Liver (tissue), 9 donors: ENCODE data around the gene TP53TG5. TPM values are rescaled to one million over a fixed set of nuclear protein-coding genes. Genes with fewer than 3 reads are reported as not detected.

Source experiments
- DNase-seq: peaks from one replicate; pipeline ENCODE4 v3.0.0-alpha.2; 2017; ENCODE audit warnings: low spot score
- H3K27ac ChIP-seq, 2 donors: one replicate each; pipeline ENCODE4 v1.7.0; 2013; ENCODE audit warnings: inconsistent platforms in 2 of 2, low read length in 2 of 2, control low read depth in 1 of 2, low read depth in 1 of 2, mild to moderate bottlenecking in 1 of 2
- H3K27me3 ChIP-seq, 4 donors: one replicate each; pipeline versions ENCODE4 v1.6.1 to v1.7.0; 2013; ENCODE audit warnings: low read length in 3 of 4, inconsistent platforms in 1 of 4, mild to moderate bottlenecking in 1 of 4, moderate library complexity in 1 of 4; ENCODE audit not compliant: control insufficient read depth in 4 of 4, insufficient read depth in 4 of 4
- H3K36me3 ChIP-seq, 4 donors: one replicate each; pipeline versions ENCODE4 v1.6.1 to v1.7.0; 2013; ENCODE audit warnings: low read length in 3 of 4, mild to moderate bottlenecking in 3 of 4, low read depth in 1 of 4, moderate library complexity in 1 of 4; ENCODE audit not compliant: control insufficient read depth in 4 of 4, insufficient read depth in 3 of 4
- H3K4me1 ChIP-seq, 4 donors: one replicate each; pipeline versions ENCODE4 v1.6.1 to v1.7.0; 2013; ENCODE audit warnings: low read length in 3 of 4, mild to moderate bottlenecking in 3 of 4, moderate library complexity in 1 of 4; ENCODE audit not compliant: control insufficient read depth in 4 of 4, insufficient read depth in 4 of 4
- H3K4me3 ChIP-seq, 3 donors: one replicate each; pipeline versions ENCODE4 v1.6.1 to v1.7.0; 2013; ENCODE audit warnings: low read length in 3 of 3, control low read depth in 1 of 3, low read depth in 1 of 3, mild to moderate bottlenecking in 1 of 3
- H3K9ac ChIP-seq, 2 donors: one replicate each; pipeline ENCODE4 v1.7.0; 2013; ENCODE audit warnings: low read length in 2 of 2, mild to moderate bottlenecking in 2 of 2, moderate library complexity in 2 of 2, control low read depth in 1 of 2, low read depth in 1 of 2
- H3K9me3 ChIP-seq, 4 donors: one replicate each; pipeline versions ENCODE4 v1.6.1 to v1.7.0; 2013; ENCODE audit warnings: low read length in 3 of 4; ENCODE audit not compliant: control insufficient read depth in 4 of 4
- ATF3 ChIP-seq: IDR thresholded peaks from 2 replicates; pipeline ENCODE4 v1.6.1; 2016; ENCODE audit warnings: antibody characterized with exemption
- EGR1 ChIP-seq, 2 donors: IDR thresholded peaks; 2 replicates each; pipeline ENCODE4 v1.6.1; 2016 to 2018; ENCODE audit warnings: antibody characterized with exemption in 2 of 2, low read depth in 2 of 2
- FOXA1 ChIP-seq: IDR thresholded peaks from 2 replicates; pipeline ENCODE4 v1.6.1; 2016; ENCODE audit warnings: antibody characterized with exemption
- FOXA2 ChIP-seq: IDR thresholded peaks from 2 replicates; pipeline ENCODE4 v1.6.1; 2016; ENCODE audit warnings: antibody characterized with exemption
- GABPA ChIP-seq, 2 donors: IDR thresholded peaks in 1 of 2; conservative IDR thresholded peaks in 1 of 2; 2 replicates each; pipeline ENCODE4 v1.6.1; 2016; ENCODE audit warnings: antibody characterized with exemption in 2 of 2, mild to moderate bottlenecking in 1 of 2, moderate library complexity in 1 of 2
- HNF4A ChIP-seq, 2 donors: conservative IDR thresholded peaks; 2 replicates each; pipeline ENCODE4 v1.6.1; 2016; ENCODE audit warnings: antibody characterized with exemption in 2 of 2, mild to moderate bottlenecking in 2 of 2
- HNF4G ChIP-seq: IDR thresholded peaks from 2 replicates; pipeline ENCODE4 v1.6.1; 2016; ENCODE audit warnings: antibody characterized with exemption
- JUND ChIP-seq, 2 donors: IDR thresholded peaks; 2 replicates each; pipeline ENCODE4 v1.6.1; 2016; ENCODE audit warnings: antibody characterized with exemption in 2 of 2
- NR2F2 ChIP-seq: IDR thresholded peaks from 2 replicates; pipeline ENCODE4 v1.6.1; 2016; ENCODE audit warnings: antibody characterized with exemption
- RAD21 ChIP-seq, 2 donors: IDR thresholded peaks; 2 replicates each; pipeline ENCODE4 v1.6.1; 2016; ENCODE audit warnings: antibody characterized with exemption in 2 of 2, mild to moderate bottlenecking in 2 of 2
- RXRA ChIP-seq, 2 donors: IDR thresholded peaks; 2 replicates each; pipeline ENCODE4 v1.6.1; 2017 to 2018; ENCODE audit warnings: antibody characterized with exemption in 2 of 2, mild to moderate bottlenecking in 1 of 2
- SP1 ChIP-seq: IDR thresholded peaks from 2 replicates; pipeline ENCODE4 v1.6.1; 2018; ENCODE audit warnings: antibody characterized with exemption, mild to moderate bottlenecking
- TAF1 ChIP-seq: conservative IDR thresholded peaks from 2 replicates; pipeline ENCODE4 v1.6.1; 2016; ENCODE audit warnings: antibody characterized with exemption, mild to moderate bottlenecking
- YY1 ChIP-seq: IDR thresholded peaks from 2 replicates; pipeline ENCODE4 v1.6.1; 2016; ENCODE audit warnings: antibody characterized with exemption, mild to moderate bottlenecking
- ZBTB33 ChIP-seq: IDR thresholded peaks from 2 replicates; pipeline ENCODE4 v1.6.1; 2016; ENCODE audit warnings: antibody characterized with exemption
- WGBS: extraction: QIAGEN DNeasy Blood & Tissue Kit; methylation state at CpG from one replicate; pipeline ENCODE4 v1.1.7; 2013; 5-methylcytosine and 5-hydroxymethylcytosine counted together
- polyA plus RNA-seq, 2 donors: library from polyadenylated mRNA; stranded (reverse) in 1 of 2; unstranded in 1 of 2; fragments of 200-250 nt in 1 of 2; fragments of >200 nt in 1 of 2; fragmentation: Nextera tagmentation in 1 of 2; extraction: Ambion mirVana in 1 of 2; gene quantifications; one replicate each; pipeline versions ENCODE4 v1.2.1 to v1.2.3, GENCODE V29; 2013 to 2015
- total RNA-seq, 2 donors: library from RNA; depleted of rRNA; stranded (reverse); fragments of >200 nt; gene quantifications; one replicate each; pipeline ENCODE4 v1.2.3, GENCODE V29; 2014
- TF ChIP-seq, protein P1 (sequence below): fragments of 150-350 bp; IDR thresholded peaks from 2 replicates; pipeline ENCODE4 v1.5.1; 2017; ENCODE audit warnings: improper control_type of control experiment, low read depth, low read length; ENCODE audit not compliant: missing input control
- TF ChIP-seq, protein P2 (sequence below): IDR thresholded peaks from 2 replicates; pipeline ENCODE4 v1.6.1; 2016; ENCODE audit warnings: antibody characterized with exemption
- donor health status: healthy.
- donor health status: healthy.
- donor health status: healthy.
- donor health status: healthy.
- donor health status: healthy.

The TP53TG5 gene
- total and polyA plus RNA-seq, 4 donors: not detected

GRCh38 chr20:45329497-45330319 lies 48.4 kb downstream of the TP53TG5 start:
- peak; percentile 7 for TF ChIP-seq SP1
- TF ChIP-seq RAD21 (IDR thresholded peaks at IDR 0.05): peak in 1 of 2 donors; percentile 9
- no peak for TF ChIP-seq TAF1
- Histone ChIP-seq H3K4me3 (no peak overlapping the region), H3K36me3 (peaks cover 21 to 77% (median 63%) of the 10 kb centered on the region in 4 donors), H3K9me3 (no peaks in the 10 kb centered on the region), H3K9ac (no peak overlapping the region), H3K27me3 (no peaks in the 10 kb centered on the region), H3K4me1 (peaks cover 0 to 7% (median 1%) of the 10 kb centered on the region in 4 donors), H3K27ac (no peak overlapping the region)
- 53% methylated on average over 7 of the region's 7 CpGs for WGBS
- no peak for DNase-seq

- no peak overlapping the region for H3K4me3 ChIP-seq
- H3K9me3 ChIP-seq: no peaks in the 10 kb centered on the region
- H3K9ac ChIP-seq: no peak overlapping the region
- H3K27me3 ChIP-seq: no peaks in the 10 kb centered on the region
- WGBS: 94% methylated on average over 4 of the region's 4 CpGs
- no peak for DNase-seq
- H3K36me3 ChIP-seq: peaks cover 21 to 76% (median 60%) of the 10 kb centered on the region in 4 donors
- no peak for TF ChIP-seq ZBTB33
- TF ChIP-seq NR2F2: no peak
- TF ChIP-seq RXRA (IDR thresholded peaks at IDR 0.05): no peak
- TF ChIP-seq FOXA1: no peak
- TF ChIP-seq ATF3: no peak
- TF ChIP-seq, protein P1, sequence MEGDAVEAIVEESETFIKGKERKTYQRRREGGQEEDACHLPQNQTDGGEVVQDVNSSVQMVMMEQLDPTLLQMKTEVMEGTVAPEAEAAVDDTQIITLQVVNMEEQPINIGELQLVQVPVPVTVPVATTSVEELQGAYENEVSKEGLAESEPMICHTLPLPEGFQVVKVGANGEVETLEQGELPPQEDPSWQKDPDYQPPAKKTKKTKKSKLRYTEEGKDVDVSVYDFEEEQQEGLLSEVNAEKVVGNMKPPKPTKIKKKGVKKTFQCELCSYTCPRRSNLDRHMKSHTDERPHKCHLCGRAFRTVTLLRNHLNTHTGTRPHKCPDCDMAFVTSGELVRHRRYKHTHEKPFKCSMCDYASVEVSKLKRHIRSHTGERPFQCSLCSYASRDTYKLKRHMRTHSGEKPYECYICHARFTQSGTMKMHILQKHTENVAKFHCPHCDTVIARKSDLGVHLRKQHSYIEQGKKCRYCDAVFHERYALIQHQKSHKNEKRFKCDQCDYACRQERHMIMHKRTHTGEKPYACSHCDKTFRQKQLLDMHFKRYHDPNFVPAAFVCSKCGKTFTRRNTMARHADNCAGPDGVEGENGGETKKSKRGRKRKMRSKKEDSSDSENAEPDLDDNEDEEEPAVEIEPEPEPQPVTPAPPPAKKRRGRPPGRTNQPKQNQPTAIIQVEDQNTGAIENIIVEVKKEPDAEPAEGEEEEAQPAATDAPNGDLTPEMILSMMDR: no peak
- TF ChIP-seq SP1: no peak
- no peak for TF ChIP-seq TAF1
- no peak for TF ChIP-seq HNF4A (conservative IDR thresholded peaks at IDR 0.05)
- H3K27ac ChIP-seq: no peak overlapping the region
- H3K4me1 ChIP-seq: peaks cover 0 to 7% (median 1%) of the 10 kb centered on the region in 4 donors
These were observed 49.7 kb downstream of the TP53TG5 start for GRCh38 chr20:45328451-45328850.

DNA sequence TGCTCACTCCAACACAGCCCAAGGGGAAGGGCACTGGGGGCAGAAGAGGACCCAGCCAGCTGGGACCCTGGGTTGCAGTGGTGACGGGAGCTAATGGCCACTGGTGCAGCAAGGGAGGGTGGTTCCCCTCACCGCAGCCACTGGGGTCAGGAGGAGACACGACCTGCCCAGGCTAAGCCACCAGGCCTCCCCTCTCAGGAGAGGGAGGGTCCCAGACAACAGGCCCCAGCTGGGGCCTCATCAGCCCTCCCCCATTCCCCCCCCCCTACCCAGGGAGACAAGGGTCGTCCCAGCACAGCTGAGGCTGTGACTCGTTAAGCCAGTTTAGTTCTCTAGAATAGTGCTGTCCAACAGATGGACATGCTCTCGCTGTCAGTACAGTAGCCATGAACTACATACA lies 52.8 kb downstream of the TP53TG5 start:
- peaks cover 0 to 2% (median under 1%) of the 10 kb centered on the region in 4 donors for H3K4me1 ChIP-seq
- no peak overlapping the region for H3K27ac ChIP-seq
- H3K9ac ChIP-seq: no peak overlapping the region
- 78% methylated on average over 6 of the region's 6 CpGs for WGBS
- TF ChIP-seq RXRA (IDR thresholded peaks at IDR 0.05) (no peak), EGR1 (IDR thresholded peaks at IDR 0.05; ENCODE audit: low read depth in 2 of 2) (no peak), YY1 (no peak), SP1 (no peak), JUND (IDR thresholded peaks at IDR 0.05) (no peak), FOXA2 (no peak), HNF4G (no peak), ATF3 (no peak), HNF4A (conservative IDR thresholded peaks at IDR 0.05) (no peak), ZBTB33 (no peak), TAF1 (no peak), RAD21 (IDR thresholded peaks at IDR 0.05) (no peak), FOXA1 (no peak), GABPA (IDR thresholded peaks at IDR 0.05 in 1 of 2, conservative IDR thresholded peaks at IDR 0.05 in 1 of 2) (no peak)
- TF ChIP-seq, protein P1: no peak
- TF ChIP-seq, protein P2, sequence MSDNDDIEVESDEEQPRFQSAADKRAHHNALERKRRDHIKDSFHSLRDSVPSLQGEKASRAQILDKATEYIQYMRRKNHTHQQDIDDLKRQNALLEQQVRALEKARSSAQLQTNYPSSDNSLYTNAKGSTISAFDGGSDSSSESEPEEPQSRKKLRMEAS: no peak
- no peaks in the 10 kb centered on the region for H3K27me3 ChIP-seq
- no peaks in the 10 kb centered on the region for H3K9me3 ChIP-seq
- H3K36me3 ChIP-seq: peaks cover 19 to 48% (median 40%) of the 10 kb centered on the region in 4 donors
- DNase-seq: no peak
- H3K4me3 ChIP-seq: no peak overlapping the region
